Adipose tissue (tissue), 3 donors: ENCODE results near the gene SMAD3. TPM values are rescaled to one million over a fixed set of nuclear protein-coding genes. Genes with fewer than 3 reads are reported as not detected.

ENCODE experiments used
- H3K27ac ChIP-seq: one replicate; pipeline ENCODE4 v1.5.1; 2013; ENCODE audit warnings: low read depth, low read length
- WGBS, 3 donors: extraction: QIAGEN DNeasy Blood & Tissue Kit; methylation state at CpG; one replicate each; pipeline ENCODE4 v1.1.7; 2013; 5-methylcytosine and 5-hydroxymethylcytosine counted together
- polyA plus RNA-seq, 3 donors: library from polyadenylated mRNA; stranded (reverse); fragments of 200-250 nt; gene quantifications; one replicate each; pipeline ENCODE4 v1.2.3, GENCODE V29; 2013
- donor health status: healthy with polysubstance abuse.
- donor health status: Bipolar disorder and iron deficiency.
- donor health status: healthy.

Gene SMAD3
- polyA plus RNA-seq, 3 donors: 8.5 to 45.3 (median 27.7) TPM

GRCh38 chr15:67212684-67213367 is 147.4 kb downstream of the SMAD3 start:
- H3K27ac ChIP-seq: no peak overlapping the region
- WGBS, 3 donors: 82 to 98% (median 95%) methylated on average over 4 of the region's 4 CpGs

- 84 to 93% (median 86%) methylated on average over 6 of the region's 6 CpGs for WGBS, 3 donors
- no peak overlapping the region for H3K27ac ChIP-seq
These were observed 149.7 kb downstream of the SMAD3 start for GRCh38 chr15:67215102-67215501.

DNA sequence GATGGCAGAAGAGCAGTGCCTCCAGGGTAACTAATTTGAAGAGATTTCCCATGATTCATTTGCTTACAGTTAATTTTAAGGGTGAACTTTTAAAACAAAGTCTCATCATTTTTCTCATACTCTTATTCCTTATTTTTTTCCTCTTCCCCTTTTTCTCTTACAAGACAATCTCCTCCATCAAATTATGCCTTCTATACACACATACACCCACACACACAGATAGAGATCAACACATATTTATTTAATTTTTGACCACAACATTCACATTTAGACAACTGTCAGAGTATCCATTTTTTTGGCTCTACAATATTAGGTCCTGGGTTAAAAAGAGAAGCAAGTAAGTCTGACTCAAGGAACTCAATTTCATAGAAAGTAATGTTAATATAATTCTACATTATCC is 151.5 kb downstream of the SMAD3 start:
- H3K27ac ChIP-seq: no peak overlapping the region

GRCh38 chr15:67218428-67218827 is 153.0 kb downstream of the SMAD3 start:
- H3K27ac ChIP-seq: no peak overlapping the region

DNA sequence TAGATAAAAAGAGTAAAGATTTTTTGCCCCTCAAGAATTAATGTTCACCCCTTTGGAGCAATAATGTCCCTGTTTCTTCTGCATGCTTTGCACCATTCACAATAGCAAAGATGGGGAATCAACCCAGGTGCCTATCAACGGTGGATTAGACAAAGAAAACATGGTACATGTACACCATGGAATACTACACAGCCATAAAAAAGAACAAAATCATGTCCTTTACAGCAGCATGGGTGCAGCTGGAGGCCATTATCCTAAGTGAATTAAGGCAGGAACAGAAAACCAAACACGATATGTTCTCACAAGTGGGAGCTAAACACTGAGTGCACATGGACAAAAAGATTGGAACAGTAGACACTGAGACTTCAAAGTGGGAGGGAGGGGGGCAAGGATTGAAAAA is 153.9 kb downstream of the SMAD3 start:
- WGBS, 3 donors: 95 to 100% (median 97%) methylated on average over 2 of the region's 2 CpGs

DNA sequence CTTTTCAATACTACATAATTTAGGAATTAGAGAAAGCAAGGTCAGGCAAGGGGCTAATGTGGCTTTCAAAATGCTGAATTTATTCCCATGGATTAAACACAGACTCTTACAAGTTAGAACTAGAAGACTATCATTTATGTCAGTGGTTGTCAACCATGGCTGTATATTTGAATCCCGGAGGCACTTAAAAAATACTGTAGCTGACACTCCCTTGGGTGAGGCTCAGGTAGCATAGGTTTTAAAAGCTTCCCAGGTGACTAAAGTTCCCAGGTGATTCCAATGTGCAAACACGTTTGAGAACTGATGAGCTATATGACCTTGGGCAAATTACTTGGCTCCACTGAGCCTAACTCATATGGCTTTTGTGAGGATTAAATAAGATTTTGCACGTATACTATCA is 159.5 kb downstream of the SMAD3 start:
- H3K27ac ChIP-seq: no peak overlapping the region
- 55 to 95% (median 95%) methylated on average over 3 of the region's 3 CpGs for WGBS, 3 donors

More for the DNA sequence above, 153.9 kb downstream of the SMAD3 start:
- no peak overlapping the region for H3K27ac ChIP-seq

- WGBS, 3 donors: 99% methylated on average over 2 of the region's 2 CpGs
These were observed 159.9 kb downstream of the SMAD3 start for GRCh38 chr15:67225336-67225735.

DNA sequence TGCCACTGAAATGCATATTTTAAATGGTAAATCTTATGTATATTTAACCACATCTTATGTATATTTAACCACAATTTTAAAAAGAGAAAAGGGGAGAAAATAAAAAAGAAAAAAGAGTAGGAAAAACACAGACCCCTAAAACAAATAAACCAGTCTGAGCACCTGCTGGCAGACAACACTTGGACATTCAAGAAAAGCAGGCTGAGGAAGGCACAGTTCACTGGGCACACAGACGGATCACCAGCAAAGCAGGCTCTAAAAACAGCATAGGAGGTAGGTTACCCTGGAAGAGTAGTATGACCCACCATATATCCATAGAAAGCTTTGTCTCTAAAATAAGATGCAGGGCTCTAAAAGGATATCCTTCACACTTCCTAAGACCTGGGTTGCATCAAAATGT is 162.0 kb downstream of the SMAD3 start:
- WGBS, 3 donors: 82 to 95% (median 86%) methylated on average over 1 of the region's 1 CpG
- no peak overlapping the region for H3K27ac ChIP-seq

More at GRCh38 chr15:67225336-67225735, 159.9 kb downstream of the SMAD3 start:
- no peak overlapping the region for H3K27ac ChIP-seq

GRCh38 chr15:67227846-67228245 is 162.4 kb downstream of the SMAD3 start:
- H3K27ac ChIP-seq: no peak overlapping the region
- WGBS, 3 donors: 89 to 97% (median 96%) methylated on average over 1 of the region's 1 CpG

GRCh38 chr15:67228286-67228685 is 162.9 kb downstream of the SMAD3 start:
- WGBS, 3 donors: 35 to 62% (median 49%) methylated on average over 1 of the region's 1 CpG
- H3K27ac ChIP-seq: no peak overlapping the region

DNA sequence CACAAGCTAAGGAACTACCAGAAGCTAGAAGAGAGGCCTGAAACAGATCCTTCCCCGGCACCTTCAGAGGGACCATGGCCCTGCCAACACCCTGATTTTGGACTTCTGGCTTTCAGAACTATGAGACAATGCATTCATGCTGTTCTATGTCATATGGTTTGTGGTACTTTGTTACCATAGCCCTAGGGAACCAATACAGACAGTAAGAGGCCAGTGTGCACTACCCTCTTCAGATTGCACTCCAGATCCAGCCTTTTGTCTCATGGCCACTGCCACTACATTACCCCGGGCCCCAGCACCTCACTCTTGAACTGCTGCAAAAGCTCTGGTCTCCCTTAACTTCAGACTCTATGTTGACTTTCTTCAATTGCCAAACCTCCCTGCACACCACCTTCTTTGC is 165.1 kb downstream of the SMAD3 start:
- WGBS, 3 donors: 98% methylated on average over 2 of the region's 2 CpGs
- no peak overlapping the region for H3K27ac ChIP-seq

DNA sequence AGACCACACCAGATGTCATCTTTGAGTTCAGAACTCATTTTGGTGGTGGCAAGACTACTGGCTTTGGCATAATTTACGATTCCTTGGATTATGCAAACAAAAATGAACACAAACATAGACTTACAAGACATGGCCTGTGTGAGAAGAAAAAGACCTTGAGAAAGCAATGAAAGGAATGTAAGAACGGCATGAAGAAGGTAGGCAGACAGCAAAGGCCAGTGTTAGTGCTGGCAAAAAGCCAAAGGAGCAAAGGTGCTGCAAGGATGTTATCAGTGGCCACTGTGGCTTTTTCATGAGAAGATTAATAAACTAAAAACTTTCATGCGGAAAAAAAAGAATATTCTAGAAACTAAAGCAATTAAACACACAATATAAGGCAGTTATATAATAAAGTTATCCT is 167.2 kb downstream of the SMAD3 start:
- 61 to 91% (median 87%) methylated on average over 3 of the region's 3 CpGs for WGBS, 3 donors

GRCh38 chr15:67240235-67241131 is 175.1 kb downstream of the SMAD3 start:
- 27 to 66% (median 63%) methylated on average over 3 of the region's 3 CpGs for WGBS, 3 donors
- H3K27ac ChIP-seq: no peak overlapping the region

More for the DNA sequence above, 167.2 kb downstream of the SMAD3 start:
- no peak overlapping the region for H3K27ac ChIP-seq

- H3K27ac ChIP-seq: no peak overlapping the region
- WGBS, 3 donors: 69 to 86% (median 79%) methylated on average over 4 of the region's 4 CpGs
These were observed 175.9 kb downstream of the SMAD3 start for GRCh38 chr15:67241132-67241855.

- 45 to 62% (median 47%) methylated on average over 3 of the region's 3 CpGs for WGBS, 3 donors
- no peak overlapping the region for H3K27ac ChIP-seq
These were observed 177.3 kb downstream of the SMAD3 start for GRCh38 chr15:67242708-67243111.
